HepG2 (cell line): ENCODE results near the gene OSBPL5. TPM values are rescaled to one million over a fixed set of nuclear protein-coding genes. Genes with fewer than 3 reads are reported as not detected.

Source experiments
- ATAC-seq: fragments of 200-7000 bp; cut with Tn5 transposase; 3 replicates; pipeline ENCODE4 v1.9.1; 2020; ENCODE audit warnings: mild to moderate bottlenecking, moderate library complexity
- BruUV-seq: library from RNA; stranded (reverse); fragments of 400-500 nt; replicated peaks from 2 replicates; lab custom pipeline; 2021; lab: Mats Ljungman, UMichigan
- CTCF ChIA-PET: fragments of 300-600 bp; formaldehyde crosslinking; extraction: SDS; loops from one replicate; lab custom pipeline; 2021; ENCODE audit warnings: low total read pairs, inconsistent platforms, low intra/inter-chr PET ratio; lab: Yijun Ruan, JAX
- POLR2A ChIA-PET: fragments of 350-600 bp; sonication (Branson Sonifier 250); formaldehyde crosslinking; loops from one replicate; lab custom pipeline; 2020; ENCODE audit warnings: antibody characterized with exemption, inconsistent platforms; lab: Yijun Ruan, JAX
- DNase-seq: peaks from one replicate; pipeline ENCODE4 v3.0.0-alpha.2; 2015; ENCODE audit warnings: low spot score
- FAIRE-seq: peaks from 3 replicates; lab custom pipeline; 2011; peaks lifted over from hg19 to GRCh38; lab: Jason Lieb, UNC
- H2AFZ ChIP-seq: one replicate; pipeline ENCODE4 v1.6.1; 2011; ENCODE audit warnings: low read length, inconsistent platforms
- H3K27ac ChIP-seq: fragments of 300-600 bp; 3 replicates; pipeline ENCODE4 v1.8.0; 2011; ENCODE audit warnings: mixed run types, mild to moderate bottlenecking, mixed read lengths, low read length, inconsistent platforms; ENCODE audit not compliant: insufficient read depth; ENCODE audit errors: extremely low read length
- H3K27me3 ChIP-seq, 2 experiments: fragments of 200-600 bp in 1 of 2; 2 replicates in 1 of 2; 3 replicates in 1 of 2; pipeline versions ENCODE4 v1.6.0 to v1.8.0; 2011; ENCODE audit warnings: low read length in 2 of 2, mild to moderate bottlenecking in 2 of 2, moderate library complexity in 2 of 2, inconsistent platforms in 1 of 2; ENCODE audit not compliant: insufficient read depth in 2 of 2, control insufficient read depth in 1 of 2
- H3K36me3 ChIP-seq, 2 experiments: fragments of 200-600 bp in 1 of 2; replicated peaks in 1 of 2; 2 replicates in 1 of 2; 3 replicates in 1 of 2; pipeline versions ENCODE4 v1.5.1 to v1.8.0; 2011; ENCODE audit warnings: low read length in 2 of 2, inconsistent platforms in 1 of 2; ENCODE audit not compliant: insufficient read depth in 2 of 2, control insufficient read depth in 1 of 2
- H3K4me1 ChIP-seq: 2 replicates; pipeline ENCODE4 v1.5.1; 2012; ENCODE audit warnings: low read length, inconsistent platforms; ENCODE audit not compliant: insufficient read depth
- H3K4me2 ChIP-seq: 2 replicates; pipeline ENCODE4 v1.6.0; 2011; ENCODE audit warnings: low read depth, low read length, inconsistent platforms
- H3K4me3 ChIP-seq, 3 experiments: fragments of 200-600 bp in 1 of 3; sonication (generic), shearing (Covaris generic) in 1 of 3; replicated peaks in 1 of 3; 2 replicates each; pipeline ENCODE4 v1.5.1; 2011 to 2016; ENCODE audit warnings: low read length in 3 of 3, inconsistent platforms in 2 of 3, low read depth in 2 of 3, mild to moderate bottlenecking in 2 of 3, control low read depth in 1 of 3, mixed read lengths in 1 of 3; ENCODE audit not compliant: insufficient read depth in 1 of 3
- H3K79me2 ChIP-seq: one replicate; pipeline ENCODE4 v1.6.1; 2011; ENCODE audit warnings: low read length, inconsistent platforms; ENCODE audit not compliant: insufficient read depth
- H3K9ac ChIP-seq: 2 replicates; pipeline ENCODE4 v1.6.0; 2011; ENCODE audit warnings: mild to moderate bottlenecking, low read depth, low read length, inconsistent platforms; ENCODE audit not compliant: insufficient read depth
- H3K9me3 ChIP-seq: 2 replicates; pipeline ENCODE4 v1.5.1; 2012; ENCODE audit warnings: mild to moderate bottlenecking, low read length
- H4K20me1 ChIP-seq: 2 replicates; pipeline ENCODE4 v1.6.0; 2011; ENCODE audit warnings: inconsistent platforms, mild to moderate bottlenecking, low read length, moderate library complexity; ENCODE audit not compliant: insufficient read depth
- AKAP8 ChIP-seq: sonication (generic); formaldehyde crosslinking; IDR thresholded peaks from 2 replicates; pipeline ENCODE4 v1.5.1; 2020; ENCODE audit warnings: mild to moderate bottlenecking, missing genetic modification reagents
- CBFB ChIP-seq: sonication (generic); formaldehyde crosslinking; IDR thresholded peaks from 2 replicates; pipeline ENCODE4 v1.4.0; 2020; ENCODE audit warnings: missing genetic modification reagents
- FOXC1 ChIP-seq: sonication (generic); formaldehyde crosslinking; IDR thresholded peaks from 2 replicates; pipeline ENCODE4 v1.8.0; 2022; ENCODE audit warnings: mild to moderate bottlenecking, missing genetic modification reagents, borderline replicate concordance
- GABPA ChIP-seq, 2 experiments: IDR thresholded peaks; 2 replicates each; pipeline ENCODE4 v1.6.1; 2011 to 2016; ENCODE audit warnings: low read depth in 2 of 2, low read length in 1 of 2, missing biosample characterization in 1 of 2, missing genetic modification characterization in 1 of 2
- ISX ChIP-seq: sonication (generic); formaldehyde crosslinking; conservative IDR thresholded peaks from 2 replicates; pipeline ENCODE4 v1.5.0; 2020; ENCODE audit warnings: missing genetic modification reagents
- KDM5B ChIP-seq: sonication (generic); formaldehyde crosslinking; IDR thresholded peaks from 2 replicates; pipeline ENCODE4 v1.4.0; 2020; ENCODE audit warnings: missing genetic modification reagents, mild to moderate bottlenecking, borderline replicate concordance
- KLF6 ChIP-seq: IDR thresholded peaks from 2 replicates; pipeline ENCODE4 v1.8.0; 2016; ENCODE audit warnings: missing biosample characterization, missing genetic modification reagents
- ZBTB8A ChIP-seq: sonication (generic); formaldehyde crosslinking; IDR thresholded peaks from 2 replicates; pipeline ENCODE4 v1.4.0; 2020; ENCODE audit warnings: mild to moderate bottlenecking, low read depth, missing genetic modification reagents, borderline replicate concordance
- ZSCAN29 ChIP-seq: sonication (generic); formaldehyde crosslinking; conservative IDR thresholded peaks from 2 replicates; pipeline ENCODE4 v1.4.0; 2020; ENCODE audit warnings: mild to moderate bottlenecking, missing genetic modification reagents
- ZZZ3 ChIP-seq: sonication (generic); formaldehyde crosslinking; IDR thresholded peaks from 2 replicates; pipeline ENCODE4 v1.4.0; 2020; ENCODE audit warnings: missing genetic modification reagents, mild to moderate bottlenecking, borderline replicate concordance
- WGBS: methylation state at CpG from one replicate; pipeline ENCODE4 v1.1.6; 2017; ENCODE audit warnings: low lambda C conversion rate; 5-methylcytosine and 5-hydroxymethylcytosine counted together
- in situ Hi-C: cut with HindIII; loops from 2 replicates; pipeline ENCODE4 v1.10.0; 2017; ENCODE audit warnings: low pct_unique_long_range_greater_than_20kb; ENCODE audit not compliant: extremely low pct_ligation_motif_present
- intact Hi-C: fragments of 100-400 bp; cut with micrococcal nuclease; formaldehyde crosslinking; loops from one replicate; pipeline ENCODE4 v1.10.0; 2022; ENCODE audit not compliant: unreplicated experiment
- polyA plus RNA-seq, 8 experiments: library from polyadenylated mRNA; depleted of rRNA in 3 of 8; stranded (reverse) in 7 of 8; unstranded in 1 of 8; fragments of >200 nt; fragmentation: Illumina TruSeq in 4 of 8; extraction: Trizol in 4 of 8; gene quantifications; 2 replicates each; pipeline versions ENCODE4 v1.2.1 to v1.2.3, GENCODE V29; 2011 to 2016; ENCODE audit warnings: low read depth in 4 of 8, missing spikeins in 1 of 8, mixed read lengths in 1 of 8; ENCODE audit not compliant: insufficient read depth in 1 of 8
- total RNA-seq, 5 experiments: library from RNA; depleted of rRNA; stranded (reverse); fragments of >200 nt; fragmentation: Illumina TruSeq; extraction: Trizol; gene quantifications; 2 replicates each; pipeline ENCODE4 v1.2.3, GENCODE V29; 2016; ENCODE audit warnings: low read depth in 1 of 5
- TF ChIP-seq, protein P1 (sequence below): sonication (generic); formaldehyde crosslinking; IDR thresholded peaks from 2 replicates; pipeline ENCODE4 v1.5.0; 2020; ENCODE audit warnings: mild to moderate bottlenecking, missing genetic modification reagents
- TF ChIP-seq, protein P2 (sequence below): sonication (generic); formaldehyde crosslinking; IDR thresholded peaks from 2 replicates; pipeline ENCODE4 v1.4.0; 2020; ENCODE audit warnings: missing genetic modification reagents, mild to moderate bottlenecking, borderline replicate concordance
- TF ChIP-seq, protein P3 (sequence below): sonication (generic); formaldehyde crosslinking; conservative IDR thresholded peaks from 2 replicates; pipeline ENCODE4 v1.4.0; 2020; ENCODE audit warnings: missing genetic modification reagents
- TF ChIP-seq, protein P4 (sequence below): sonication (generic); formaldehyde crosslinking; IDR thresholded peaks from 2 replicates; pipeline ENCODE4 v1.8.0; 2023; ENCODE audit warnings: mild to moderate bottlenecking, missing genetic modification reagents

OSBPL5 gene
- total and polyA plus RNA-seq, 2 of the 13 experiments (the other 11 are each of a cell fraction or from before 2014, with no cell fraction given), result not detected

DNA sequence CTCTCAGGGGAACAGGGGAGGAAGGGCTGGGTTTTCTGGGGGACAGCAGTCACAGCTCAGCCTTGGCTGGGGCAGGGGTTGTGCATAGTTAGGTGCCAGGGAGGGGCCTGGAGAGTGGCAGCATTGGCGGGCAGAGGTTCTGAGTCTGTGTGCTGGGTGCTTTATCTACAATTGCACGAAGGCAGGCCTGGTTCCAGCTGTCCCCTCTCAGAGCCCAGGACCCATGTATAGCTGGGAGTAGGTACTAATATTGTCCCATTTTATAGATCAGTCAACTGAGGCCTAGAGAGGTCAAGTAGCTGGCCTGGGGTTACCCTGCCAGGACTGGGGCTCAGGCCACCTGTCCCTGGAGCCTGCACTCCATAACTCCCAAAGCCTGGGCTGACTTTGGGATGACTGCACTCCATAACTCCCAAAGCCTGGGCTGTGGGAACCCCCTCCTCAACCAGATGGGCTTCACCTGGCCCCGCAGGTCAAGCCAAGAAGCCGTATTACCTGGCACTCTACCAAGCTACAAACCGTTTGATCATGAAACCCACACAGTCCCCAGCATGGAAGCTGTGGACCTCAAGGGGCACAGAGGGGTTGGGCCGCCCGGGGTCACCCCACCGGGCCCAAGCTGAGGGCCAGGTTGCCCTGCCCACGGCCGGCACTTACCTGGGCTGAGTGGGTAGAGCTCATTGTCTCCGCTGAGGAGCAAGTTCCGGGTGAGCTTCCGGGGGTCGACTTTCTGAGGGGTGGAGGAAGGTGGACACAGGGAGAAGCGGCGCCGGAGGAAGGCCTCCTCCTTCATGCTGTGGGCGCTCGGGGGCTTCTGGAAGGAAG lies 36.5 kb downstream of the OSBPL5 start:
- no peaks in the 10 kb centered on the region for H4K20me1 ChIP-seq
- BruUV-seq, result no TSS peak
- no peak overlapping the region for H3K4me2 ChIP-seq
- POLR2A ChIA-PET, result no interaction called here
- no peak overlapping the region for H3K4me3 ChIP-seq
- intact Hi-C loops (no loop called here), in situ Hi-C loops (no loop called here)
- H3K9me3 ChIP-seq, result no peaks in the 10 kb centered on the region
- no peak overlapping the region for H3K9ac ChIP-seq
- no peak overlapping the region for H2AFZ ChIP-seq
- ATAC-seq (no peak), FAIRE-seq (no peak), DNase-seq (no peak)
- H3K4me1 ChIP-seq, result no peaks in the 10 kb centered on the region
- H3K36me3 ChIP-seq, result no peaks in the 10 kb centered on the region
- CTCF ChIA-PET, result no interaction called here
- no peaks in the 10 kb centered on the region for H3K79me2 ChIP-seq
- no peak overlapping the region for H3K27ac ChIP-seq
- 16% methylated on average over 15 of the region's 19 CpGs for WGBS
- H3K27me3 ChIP-seq, result peaks cover 14 to 66% of the 10 kb centered on the region in 2 experiments
- TF ChIP-seq FOXC1 (no peak), AKAP8 (CRISPR knock-in tag) (no peak), CBFB (CRISPR knock-in tag) (no peak), ISX (CRISPR knock-in tag) (no peak), KDM5B (CRISPR knock-in tag) (no peak), ZBTB8A (CRISPR knock-in tag) (no peak), KLF6 (CRISPR knock-in tag) (no peak), ZSCAN29 (CRISPR knock-in tag) (no peak), GABPA (IDR thresholded peaks at IDR 0.05; ENCODE audit: low read depth, low read length) (no peak), GABPA (CRISPR knock-in tag; IDR thresholded peaks at IDR 0.05; ENCODE audit: low read depth) (no peak), ZZZ3 (CRISPR knock-in tag) (no peak)
- TF ChIP-seq, protein P1, sequence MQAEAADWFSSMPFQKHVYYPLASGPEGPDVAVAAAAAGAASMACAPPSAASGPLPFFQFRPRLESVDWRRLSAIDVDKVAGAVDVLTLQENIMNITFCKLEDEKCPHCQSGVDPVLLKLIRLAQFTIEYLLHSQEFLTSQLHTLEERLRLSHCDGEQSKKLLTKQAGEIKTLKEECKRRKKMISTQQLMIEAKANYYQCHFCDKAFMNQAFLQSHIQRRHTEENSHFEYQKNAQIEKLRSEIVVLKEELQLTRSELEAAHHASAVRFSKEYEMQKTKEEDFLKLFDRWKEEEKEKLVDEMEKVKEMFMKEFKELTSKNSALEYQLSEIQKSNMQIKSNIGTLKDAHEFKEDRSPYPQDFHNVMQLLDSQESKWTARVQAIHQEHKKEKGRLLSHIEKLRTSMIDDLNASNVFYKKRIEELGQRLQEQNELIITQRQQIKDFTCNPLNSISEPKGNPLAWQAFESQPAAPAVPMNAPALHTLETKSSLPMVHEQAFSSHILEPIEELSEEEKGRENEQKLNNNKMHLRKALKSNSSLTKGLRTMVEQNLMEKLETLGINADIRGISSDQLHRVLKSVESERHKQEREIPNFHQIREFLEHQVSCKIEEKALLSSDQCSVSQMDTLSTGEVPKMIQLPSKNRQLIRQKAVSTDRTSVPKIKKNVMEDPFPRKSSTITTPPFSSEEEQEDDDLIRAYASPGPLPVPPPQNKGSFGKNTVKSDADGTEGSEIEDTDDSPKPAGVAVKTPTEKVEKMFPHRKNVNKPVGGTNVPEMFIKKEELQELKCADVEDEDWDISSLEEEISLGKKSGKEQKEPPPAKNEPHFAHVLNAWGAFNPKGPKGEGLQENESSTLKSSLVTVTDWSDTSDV (CRISPR knock-in tag), result no peak
- TF ChIP-seq, protein P2, sequence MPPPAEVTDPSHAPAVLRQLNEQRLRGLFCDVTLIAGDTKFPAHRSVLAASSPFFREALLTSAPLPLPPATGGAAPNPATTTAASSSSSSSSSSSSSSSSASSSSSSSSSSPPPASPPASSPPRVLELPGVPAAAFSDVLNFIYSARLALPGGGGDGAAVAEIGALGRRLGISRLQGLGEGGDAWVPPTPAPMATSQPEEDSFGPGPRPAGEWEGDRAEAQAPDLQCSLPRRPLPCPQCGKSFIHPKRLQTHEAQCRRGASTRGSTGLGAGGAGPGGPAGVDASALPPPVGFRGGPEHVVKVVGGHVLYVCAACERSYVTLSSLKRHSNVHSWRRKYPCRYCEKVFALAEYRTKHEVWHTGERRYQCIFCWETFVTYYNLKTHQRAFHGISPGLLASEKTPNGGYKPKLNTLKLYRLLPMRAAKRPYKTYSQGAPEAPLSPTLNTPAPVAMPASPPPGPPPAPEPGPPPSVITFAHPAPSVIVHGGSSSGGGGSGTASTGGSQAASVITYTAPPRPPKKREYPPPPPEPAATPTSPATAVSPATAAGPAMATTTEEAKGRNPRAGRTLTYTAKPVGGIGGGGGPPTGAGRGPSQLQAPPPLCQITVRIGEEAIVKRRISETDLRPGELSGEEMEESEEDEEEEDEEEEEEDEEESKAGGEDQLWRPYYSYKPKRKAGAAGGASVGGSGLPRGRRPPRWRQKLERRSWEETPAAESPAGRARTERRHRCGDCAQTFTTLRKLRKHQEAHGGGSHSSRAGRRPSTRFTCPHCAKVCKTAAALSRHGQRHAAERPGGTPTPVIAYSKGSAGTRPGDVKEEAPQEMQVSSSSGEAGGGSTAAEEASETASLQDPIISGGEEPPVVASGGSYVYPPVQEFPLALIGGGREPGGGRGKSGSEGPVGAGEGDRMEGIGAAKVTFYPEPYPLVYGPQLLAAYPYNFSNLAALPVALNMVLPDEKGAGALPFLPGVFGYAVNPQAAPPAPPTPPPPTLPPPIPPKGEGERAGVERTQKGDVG (CRISPR knock-in tag), result no peak
- TF ChIP-seq, protein P3, sequence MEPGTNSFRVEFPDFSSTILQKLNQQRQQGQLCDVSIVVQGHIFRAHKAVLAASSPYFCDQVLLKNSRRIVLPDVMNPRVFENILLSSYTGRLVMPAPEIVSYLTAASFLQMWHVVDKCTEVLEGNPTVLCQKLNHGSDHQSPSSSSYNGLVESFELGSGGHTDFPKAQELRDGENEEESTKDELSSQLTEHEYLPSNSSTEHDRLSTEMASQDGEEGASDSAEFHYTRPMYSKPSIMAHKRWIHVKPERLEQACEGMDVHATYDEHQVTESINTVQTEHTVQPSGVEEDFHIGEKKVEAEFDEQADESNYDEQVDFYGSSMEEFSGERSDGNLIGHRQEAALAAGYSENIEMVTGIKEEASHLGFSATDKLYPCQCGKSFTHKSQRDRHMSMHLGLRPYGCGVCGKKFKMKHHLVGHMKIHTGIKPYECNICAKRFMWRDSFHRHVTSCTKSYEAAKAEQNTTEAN (CRISPR knock-in tag), result no peak
- TF ChIP-seq, protein P4, sequence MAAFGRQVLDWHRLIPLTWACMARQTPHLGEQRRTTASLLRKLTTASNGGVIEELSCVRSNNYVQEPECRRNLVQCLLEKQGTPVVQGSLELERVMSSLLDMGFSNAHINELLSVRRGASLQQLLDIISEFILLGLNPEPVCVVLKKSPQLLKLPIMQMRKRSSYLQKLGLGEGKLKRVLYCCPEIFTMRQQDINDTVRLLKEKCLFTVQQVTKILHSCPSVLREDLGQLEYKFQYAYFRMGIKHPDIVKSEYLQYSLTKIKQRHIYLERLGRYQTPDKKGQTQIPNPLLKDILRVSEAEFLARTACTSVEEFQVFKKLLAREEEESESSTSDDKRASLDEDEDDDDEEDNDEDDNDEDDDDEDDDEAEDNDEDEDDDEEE (CRISPR knock-in tag), result no peak
